GM06990 (cell line): ENCODE results near the gene ACAD9.

Experiments used
- DNase-seq: peaks from one replicate; pipeline ENCODE4 v3.0.0-alpha.2; 2011; ENCODE audit not compliant: insufficient read length; ENCODE audit errors: extremely low read depth
- H3K27me3 ChIP-seq: replicated peaks from 2 replicates; pipeline ENCODE4 v1.6.0; 2011; ENCODE audit warnings: low read length; ENCODE audit not compliant: control insufficient read depth, insufficient read depth
- H3K36me3 ChIP-seq: 2 replicates; pipeline ENCODE4 v1.5.1; 2011; ENCODE audit warnings: low read length; ENCODE audit not compliant: control insufficient read depth, insufficient read depth
- H3K4me3 ChIP-seq: replicated peaks from 2 replicates; pipeline ENCODE4 v1.5.1; 2011; ENCODE audit warnings: low read depth, mild to moderate bottlenecking, control low read depth, low read length
- CTCF ChIP-seq: IDR thresholded peaks from 2 replicates; pipeline ENCODE4 v1.5.1; 2011; ENCODE audit warnings: low read length, control low read depth, mild to moderate bottlenecking, inconsistent platforms; ENCODE audit not compliant: insufficient read depth, poor library complexity, severe bottlenecking

ACAD9 gene

DNA sequence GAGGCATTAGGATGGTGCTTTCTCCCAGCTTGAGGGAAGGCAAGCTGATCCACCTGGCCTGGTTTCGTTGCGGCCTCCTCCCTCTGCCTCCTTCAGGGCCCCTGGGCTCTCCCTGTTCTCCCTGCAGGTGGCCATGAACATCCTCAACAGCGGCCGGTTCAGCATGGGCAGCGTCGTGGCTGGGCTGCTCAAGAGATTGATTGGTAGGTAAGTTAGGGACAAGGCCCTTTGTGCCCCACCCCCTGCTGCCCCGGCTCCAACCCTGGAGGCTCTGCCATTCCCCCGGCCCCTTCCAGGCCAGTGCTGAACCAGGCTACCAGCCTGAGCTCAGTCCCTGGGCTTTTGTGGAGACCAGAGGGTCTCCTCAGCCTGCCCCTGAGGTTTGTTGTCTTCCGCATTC lies 23.0 kb downstream of the ACAD9 start:
- Histone ChIP-seq H3K4me3 (no peak overlapping the region), H3K36me3 (peaks cover 57% of the 10 kb centered on the region), H3K27me3 (no peaks in the 10 kb centered on the region)
- TF ChIP-seq CTCF, result no peak
- DNase-seq, result no peak

- peaks cover 58% of the 10 kb centered on the region for H3K36me3 ChIP-seq
- DNase-seq, result no peak
- TF ChIP-seq CTCF, result no peak
Measured at GRCh38 chr3:128903501-128903900, 24.1 kb downstream of the ACAD9 start.

DNA sequence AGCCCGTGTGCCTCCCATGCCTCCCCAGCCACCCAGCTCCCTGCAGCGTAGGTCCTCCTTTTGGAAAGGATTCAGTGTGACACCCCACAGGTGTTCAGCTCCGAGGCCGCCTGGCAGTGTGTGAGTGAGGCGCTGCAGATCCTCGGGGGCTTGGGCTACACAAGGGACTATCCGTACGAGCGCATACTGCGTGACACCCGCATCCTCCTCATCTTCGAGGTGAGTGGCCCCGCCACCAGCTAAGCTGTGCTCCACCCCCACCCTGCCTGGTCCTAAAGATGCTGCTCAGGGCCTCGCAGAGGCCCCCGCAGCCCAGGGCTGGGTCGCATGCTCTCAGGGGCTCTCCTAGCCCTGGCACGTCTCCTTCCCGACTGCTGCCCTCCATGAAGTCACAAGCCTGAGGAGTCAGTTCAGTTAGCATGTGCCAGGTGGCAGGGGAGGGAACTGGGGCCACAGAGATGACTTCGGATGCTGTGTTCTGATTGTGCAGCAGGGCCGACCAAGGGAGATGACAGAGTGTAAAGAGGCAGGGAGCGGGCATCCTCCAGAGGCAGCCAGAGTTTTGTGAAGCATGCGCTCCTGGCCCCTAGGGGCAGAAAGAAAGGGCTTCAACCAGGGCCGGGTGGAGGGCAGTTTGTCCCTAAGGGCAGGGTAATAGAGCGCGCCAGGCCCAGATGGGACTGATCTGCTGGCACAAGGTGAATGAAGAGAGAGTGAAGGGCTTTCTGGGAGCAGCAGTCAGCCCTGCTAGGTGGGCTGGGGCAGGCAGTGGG lies 26.8 kb downstream of the ACAD9 start:
- H3K27me3 ChIP-seq, result no peaks in the 10 kb centered on the region
- H3K4me3 ChIP-seq, result no peak overlapping the region
- H3K36me3 ChIP-seq, result peaks cover 70% of the 10 kb centered on the region
- TF ChIP-seq CTCF, result no peak
- DNase-seq, result no peak

More at GRCh38 chr3:128903501-128903900, 24.1 kb downstream of the ACAD9 start:
- no peaks in the 10 kb centered on the region for H3K27me3 ChIP-seq
- H3K4me3 ChIP-seq, result no peak overlapping the region

GRCh38 chr3:128906804-128907525 lies 27.5 kb downstream of the ACAD9 start:
- no peaks in the 10 kb centered on the region for H3K27me3 ChIP-seq
- H3K36me3 ChIP-seq, result peaks cover 70% of the 10 kb centered on the region
- DNase-seq, result no peak
- no peak overlapping the region for H3K4me3 ChIP-seq
- no peak for TF ChIP-seq CTCF

DNA sequence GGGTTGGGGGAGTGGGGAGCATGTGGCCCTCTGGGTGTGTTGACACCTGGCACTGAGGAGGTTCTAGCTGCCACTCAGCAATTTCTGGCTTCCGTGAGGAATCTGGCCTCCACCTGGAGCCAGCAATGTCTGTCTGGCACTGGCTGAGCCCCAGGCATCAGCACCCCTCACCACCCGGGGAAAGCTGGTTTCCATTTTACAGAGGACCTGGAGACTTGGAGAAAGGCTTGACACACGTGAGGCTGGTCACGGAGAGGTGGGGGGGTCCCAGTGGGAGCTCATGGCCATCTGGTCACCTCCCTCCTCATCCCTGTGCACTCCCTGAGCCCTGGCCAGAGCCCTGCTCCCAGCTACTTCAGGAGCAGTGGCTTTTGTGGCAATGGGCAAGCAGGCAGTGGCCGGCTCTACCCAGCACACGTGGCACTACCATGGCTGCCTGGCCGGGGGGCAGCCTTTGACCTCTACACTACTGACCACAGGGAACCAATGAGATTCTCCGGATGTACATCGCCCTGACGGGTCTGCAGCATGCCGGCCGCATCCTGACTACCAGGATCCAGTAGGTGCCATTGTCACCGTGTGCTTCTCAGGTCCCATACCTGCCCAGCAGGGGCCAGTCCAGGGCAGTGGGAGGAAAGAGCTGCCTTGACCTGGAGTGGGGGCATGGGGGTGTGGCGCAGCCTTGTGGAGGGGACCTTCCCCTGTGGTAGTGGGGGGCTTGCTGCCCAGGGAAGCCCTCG lies 28.5 kb downstream of the ACAD9 start:
- no peak for DNase-seq
- Histone ChIP-seq H3K36me3 (peaks cover 68% of the 10 kb centered on the region), H3K4me3 (no peak overlapping the region), H3K27me3 (no peaks in the 10 kb centered on the region)
- no peak for TF ChIP-seq CTCF
